ENCODE measurements around the gene C17orf50.

GRCh38 chr17:35812456-35812855 is 51.8 kb downstream of the C17orf50 start:
- TF ChIP-seq, protein P1, sequence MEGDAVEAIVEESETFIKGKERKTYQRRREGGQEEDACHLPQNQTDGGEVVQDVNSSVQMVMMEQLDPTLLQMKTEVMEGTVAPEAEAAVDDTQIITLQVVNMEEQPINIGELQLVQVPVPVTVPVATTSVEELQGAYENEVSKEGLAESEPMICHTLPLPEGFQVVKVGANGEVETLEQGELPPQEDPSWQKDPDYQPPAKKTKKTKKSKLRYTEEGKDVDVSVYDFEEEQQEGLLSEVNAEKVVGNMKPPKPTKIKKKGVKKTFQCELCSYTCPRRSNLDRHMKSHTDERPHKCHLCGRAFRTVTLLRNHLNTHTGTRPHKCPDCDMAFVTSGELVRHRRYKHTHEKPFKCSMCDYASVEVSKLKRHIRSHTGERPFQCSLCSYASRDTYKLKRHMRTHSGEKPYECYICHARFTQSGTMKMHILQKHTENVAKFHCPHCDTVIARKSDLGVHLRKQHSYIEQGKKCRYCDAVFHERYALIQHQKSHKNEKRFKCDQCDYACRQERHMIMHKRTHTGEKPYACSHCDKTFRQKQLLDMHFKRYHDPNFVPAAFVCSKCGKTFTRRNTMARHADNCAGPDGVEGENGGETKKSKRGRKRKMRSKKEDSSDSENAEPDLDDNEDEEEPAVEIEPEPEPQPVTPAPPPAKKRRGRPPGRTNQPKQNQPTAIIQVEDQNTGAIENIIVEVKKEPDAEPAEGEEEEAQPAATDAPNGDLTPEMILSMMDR (IDR thresholded peaks at IDR 0.05), result no peak
- no peak for TF ChIP-seq POLR2A (IDR thresholded peaks at IDR 0.05)
